ENCODE measurements around the gene FAM217A. TPM values are rescaled to one million over a fixed set of nuclear protein-coding genes. Genes with fewer than 3 reads are reported as not detected.

Gene FAM217A
- total and polyA plus RNA-seq, 2 of the 13 experiments (the other 11 are each of a cell fraction or from before 2014, with no cell fraction given), result not detected

DNA sequence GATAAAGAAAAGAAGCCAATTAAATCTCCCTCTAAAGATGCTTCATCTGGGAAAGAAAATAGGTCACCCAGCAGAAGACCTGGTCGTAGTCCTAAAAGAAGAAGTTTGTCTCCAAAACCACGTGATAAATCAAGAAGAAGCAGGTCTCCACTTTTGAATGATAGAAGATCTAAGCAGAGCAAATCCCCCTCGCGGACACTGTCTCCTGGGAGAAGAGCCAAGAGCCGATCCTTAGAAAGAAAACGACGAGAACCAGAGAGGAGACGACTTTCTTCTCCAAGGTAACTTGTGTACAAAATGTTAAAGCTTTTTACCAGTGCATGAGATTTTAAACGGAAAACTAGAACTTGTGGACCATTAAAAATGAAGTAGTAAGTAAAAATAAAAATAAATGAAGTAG, 46.5 kb downstream of the FAM217A start:
- 95% methylated on average over 9 of the region's 9 CpGs for WGBS (ENCODE audit: low lambda C conversion rate)

DNA sequence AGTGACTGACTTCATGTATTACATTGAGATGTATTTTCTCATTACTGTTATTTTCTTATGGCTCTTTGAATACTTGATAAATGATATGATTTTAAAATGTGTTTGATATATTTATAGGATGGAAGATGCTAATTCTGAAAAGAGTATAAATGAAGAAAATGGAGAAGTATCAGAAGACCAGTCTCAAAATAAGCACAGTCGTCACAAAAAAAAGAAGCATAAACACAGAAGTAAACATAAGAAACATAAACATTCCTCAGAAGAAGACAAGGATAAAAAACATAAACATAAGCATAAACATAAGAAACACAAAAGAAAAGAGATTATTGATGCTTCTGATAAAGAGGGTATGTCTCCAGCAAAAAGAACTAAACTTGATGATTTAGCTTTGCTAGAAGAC, 47.5 kb downstream of the FAM217A start:
- ChIA-PET CTCF (ENCODE audit: low intra/inter-chr PET ratio, low total read pairs) (no interaction called here), POLR2A (interaction anchor here (1.0 kb wide), 1 partner anchor 10 kb away, joined by 6 read pairs; a partner anchor contains a TSS)
- 100% methylated on average over 1 of the region's 1 CpG for WGBS (ENCODE audit: low lambda C conversion rate)
- ATAC-seq, result no peak
- peaks cover 53% of the 10 kb centered on the region for H4K20me1 ChIP-seq (ENCODE audit: insufficient read depth, low read length)
- TF ChIP-seq MED8 (CRISPR knock-in tag; IDR thresholded peaks at IDR 0.05; ENCODE audit: insufficient replicate concordance) (no peak), ZBTB7A (CRISPR knock-in tag; IDR thresholded peaks at IDR 0.05) (no peak), KDM5B (CRISPR knock-in tag; IDR thresholded peaks at IDR 0.05; ENCODE audit: borderline replicate concordance) (no peak), MAFF (IDR thresholded peaks at IDR 0.05; ENCODE audit: low read depth, low read length) (peak; percentile 77), MAFK (conservative IDR thresholded peaks at IDR 0.05 in 1 of 2, IDR thresholded peaks at IDR 0.05 in 1 of 2; ENCODE audit: low read length in 2 of 2) (peak; percentile 78 to 87), ZNF570 (CRISPR knock-in tag; IDR thresholded peaks at IDR 0.05; ENCODE audit: borderline replicate concordance) (no peak), RFX3 (CRISPR knock-in tag; IDR thresholded peaks at IDR 0.05) (no peak)
- TF ChIP-seq, protein P1, sequence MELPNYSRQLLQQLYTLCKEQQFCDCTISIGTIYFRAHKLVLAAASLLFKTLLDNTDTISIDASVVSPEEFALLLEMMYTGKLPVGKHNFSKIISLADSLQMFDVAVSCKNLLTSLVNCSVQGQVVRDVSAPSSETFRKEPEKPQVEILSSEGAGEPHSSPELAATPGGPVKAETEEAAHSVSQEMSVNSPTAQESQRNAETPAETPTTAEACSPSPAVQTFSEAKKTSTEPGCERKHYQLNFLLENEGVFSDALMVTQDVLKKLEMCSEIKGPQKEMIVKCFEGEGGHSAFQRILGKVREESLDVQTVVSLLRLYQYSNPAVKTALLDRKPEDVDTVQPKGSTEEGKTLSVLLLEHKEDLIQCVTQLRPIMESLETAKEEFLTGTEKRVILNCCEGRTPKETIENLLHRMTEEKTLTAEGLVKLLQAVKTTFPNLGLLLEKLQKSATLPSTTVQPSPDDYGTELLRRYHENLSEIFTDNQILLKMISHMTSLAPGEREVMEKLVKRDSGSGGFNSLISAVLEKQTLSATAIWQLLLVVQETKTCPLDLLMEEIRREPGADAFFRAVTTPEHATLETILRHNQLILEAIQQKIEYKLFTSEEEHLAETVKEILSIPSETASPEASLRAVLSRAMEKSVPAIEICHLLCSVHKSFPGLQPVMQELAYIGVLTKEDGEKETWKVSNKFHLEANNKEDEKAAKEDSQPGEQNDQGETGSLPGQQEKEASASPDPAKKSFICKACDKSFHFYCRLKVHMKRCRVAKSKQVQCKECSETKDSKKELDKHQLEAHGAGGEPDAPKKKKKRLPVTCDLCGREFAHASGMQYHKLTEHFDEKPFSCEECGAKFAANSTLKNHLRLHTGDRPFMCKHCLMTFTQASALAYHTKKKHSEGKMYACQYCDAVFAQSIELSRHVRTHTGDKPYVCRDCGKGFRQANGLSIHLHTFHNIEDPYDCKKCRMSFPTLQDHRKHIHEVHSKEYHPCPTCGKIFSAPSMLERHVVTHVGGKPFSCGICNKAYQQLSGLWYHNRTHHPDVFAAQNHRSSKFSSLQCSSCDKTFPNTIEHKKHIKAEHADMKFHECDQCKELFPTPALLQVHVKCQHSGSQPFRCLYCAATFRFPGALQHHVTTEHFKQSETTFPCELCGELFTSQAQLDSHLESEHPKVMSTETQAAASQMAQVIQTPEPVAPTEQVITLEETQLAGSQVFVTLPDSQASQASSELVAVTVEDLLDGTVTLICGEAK (IDR thresholded peaks at IDR 0.05), result no peak
- TF ChIP-seq, protein P1 (CRISPR knock-in tag; IDR thresholded peaks at IDR 0.05), result no peak
- no peak overlapping the region for H2AFZ ChIP-seq (ENCODE audit: low read length)
- in situ Hi-C loops (cut with HindIII; ENCODE audit: extremely low pct_ligation_motif_present, low pct_unique_long_range_greater_than_20kb) (no loop called here), intact Hi-C loops (cut with micrococcal nuclease; ENCODE audit: unreplicated experiment) (no loop called here)
- no TSS peak for BruUV-seq (replicated peaks)
- H3K36me3 ChIP-seq (replicated peaks in 1 of 2; ENCODE audit: control insufficient read depth in 1 of 2, insufficient read depth in 2 of 2, low read length in 2 of 2), result peaks cover 19 to 70% of the 10 kb centered on the region in 2 experiments
- no peak overlapping the region for H3K4me3 ChIP-seq (replicated peaks in 1 of 3; ENCODE audit: insufficient read depth in 1 of 3, low read depth in 2 of 3, low read length in 3 of 3)
- no peak overlapping the region for H3K27ac ChIP-seq (ENCODE audit: extremely low read length, insufficient read depth, low read length)
- peaks cover 92% of the 10 kb centered on the region for H3K79me2 ChIP-seq (ENCODE audit: insufficient read depth, low read length)
- H3K27me3 ChIP-seq (ENCODE audit: control insufficient read depth in 1 of 2, insufficient read depth in 2 of 2, low read length in 2 of 2), result no peaks in the 10 kb centered on the region
- FAIRE-seq, result no peak
- no peak overlapping the region for H3K9ac ChIP-seq (ENCODE audit: insufficient read depth, low read depth, low read length)
- H3K4me1 ChIP-seq (ENCODE audit: insufficient read depth, low read length), result peaks cover 37% of the 10 kb centered on the region
- DNase-seq (ENCODE audit: low spot score), result no peak
- H3K9me3 ChIP-seq (ENCODE audit: low read length), result no peaks in the 10 kb centered on the region
- H3K4me2 ChIP-seq (ENCODE audit: low read depth, low read length), result no peak overlapping the region

More for the DNA sequence above, 46.5 kb downstream of the FAM217A start:
- intact Hi-C loops (cut with micrococcal nuclease; ENCODE audit: unreplicated experiment) (no loop called here), in situ Hi-C loops (cut with HindIII; ENCODE audit: extremely low pct_ligation_motif_present, low pct_unique_long_range_greater_than_20kb) (no loop called here)
- no TSS peak for BruUV-seq (replicated peaks)
- peaks cover 32% of the 10 kb centered on the region for H3K4me1 ChIP-seq (ENCODE audit: insufficient read depth, low read length)
- no peaks in the 10 kb centered on the region for H3K27me3 ChIP-seq (ENCODE audit: control insufficient read depth in 1 of 2, insufficient read depth in 2 of 2, low read length in 2 of 2)
- H3K36me3 ChIP-seq (replicated peaks in 1 of 2; ENCODE audit: control insufficient read depth in 1 of 2, insufficient read depth in 2 of 2, low read length in 2 of 2), result peaks cover 22 to 73% of the 10 kb centered on the region in 2 experiments
- ChIA-PET POLR2A (interaction anchor here (0.9 kb wide), 1 partner anchor 11 kb away, joined by 3 read pairs; a partner anchor contains a TSS), CTCF (ENCODE audit: low intra/inter-chr PET ratio, low total read pairs) (no interaction called here)
- no peak for ATAC-seq
- H4K20me1 ChIP-seq (ENCODE audit: insufficient read depth, low read length), result peaks cover 53% of the 10 kb centered on the region
- no peak overlapping the region for H2AFZ ChIP-seq (ENCODE audit: low read length)
- peaks cover 91% of the 10 kb centered on the region for H3K79me2 ChIP-seq (ENCODE audit: insufficient read depth, low read length)
- H3K9me3 ChIP-seq (ENCODE audit: low read length), result no peaks in the 10 kb centered on the region
- FAIRE-seq, result no peak
- H3K9ac ChIP-seq (ENCODE audit: insufficient read depth, low read depth, low read length), result no peak overlapping the region
- H3K27ac ChIP-seq (ENCODE audit: extremely low read length, insufficient read depth, low read length), result no peak overlapping the region
- no peak for TF ChIP-seq KLF9 (CRISPR knock-in tag; IDR thresholded peaks at IDR 0.05; ENCODE audit: low read depth)
- peak; percentile 63 for TF ChIP-seq RBM22 (optimal IDR thresholded peaks at IDR 0.05; ENCODE audit: low read length)
- DNase-seq (ENCODE audit: low spot score), result no peak
- H3K4me2 ChIP-seq (ENCODE audit: low read depth, low read length), result no peak overlapping the region
- H3K4me3 ChIP-seq (replicated peaks in 1 of 3; ENCODE audit: insufficient read depth in 1 of 3, low read depth in 2 of 3, low read length in 3 of 3), result no peak overlapping the region

All from HepG2 (cell line).